ENCODE data around the gene CORO7.

CORO7 gene

DNA sequence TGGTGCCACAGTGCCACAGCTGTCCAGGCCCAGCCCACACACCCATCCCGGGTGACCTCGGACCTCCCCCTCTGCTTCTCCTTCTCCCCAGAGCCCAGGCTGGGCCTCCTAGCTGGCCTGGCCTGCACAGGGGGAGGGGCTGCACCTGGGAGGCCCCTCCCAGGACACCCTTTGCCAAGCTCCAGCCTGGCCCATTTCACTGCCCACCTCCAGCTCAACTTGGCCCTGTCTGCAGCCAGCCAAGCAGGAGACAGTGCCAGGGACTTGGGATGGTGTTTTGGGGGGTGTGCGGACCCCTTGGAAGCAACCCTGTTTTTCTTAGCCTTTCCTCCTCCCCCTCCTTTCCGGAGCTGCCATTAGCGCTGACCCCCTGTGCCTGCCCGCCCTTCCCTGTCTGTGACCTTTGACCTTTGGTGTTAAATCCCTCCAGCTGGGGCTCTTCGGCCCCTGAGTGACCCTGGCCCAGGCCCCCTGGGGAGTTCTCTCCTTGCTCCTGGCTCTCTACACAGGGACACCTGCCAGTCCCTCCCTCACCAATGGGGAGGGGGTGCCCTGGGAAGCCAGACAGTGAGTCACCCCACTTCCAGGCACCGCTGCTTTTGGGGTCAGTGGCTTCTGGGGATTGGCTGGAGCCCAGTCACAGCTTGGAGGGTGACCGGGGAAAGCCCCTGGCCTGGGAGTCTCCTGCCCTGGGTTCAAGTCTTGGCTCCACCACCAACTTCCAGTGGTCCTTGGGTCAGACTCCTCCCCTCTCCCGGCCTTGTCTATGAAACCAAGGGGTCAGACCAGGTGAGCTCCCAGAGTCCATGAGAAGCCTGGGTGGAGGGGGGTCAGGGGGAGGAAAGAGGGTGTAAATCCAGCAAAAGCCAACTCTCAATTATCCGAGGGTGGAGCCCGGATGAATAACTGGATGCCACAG lies 98.6 kb downstream of the CORO7 start:
- DNase-seq: no peak

GRCh38 chr16:4316864-4317531 lies 99.4 kb downstream of the CORO7 start:
- peak; percentile 79 to 86 for DNase-seq

DNA sequence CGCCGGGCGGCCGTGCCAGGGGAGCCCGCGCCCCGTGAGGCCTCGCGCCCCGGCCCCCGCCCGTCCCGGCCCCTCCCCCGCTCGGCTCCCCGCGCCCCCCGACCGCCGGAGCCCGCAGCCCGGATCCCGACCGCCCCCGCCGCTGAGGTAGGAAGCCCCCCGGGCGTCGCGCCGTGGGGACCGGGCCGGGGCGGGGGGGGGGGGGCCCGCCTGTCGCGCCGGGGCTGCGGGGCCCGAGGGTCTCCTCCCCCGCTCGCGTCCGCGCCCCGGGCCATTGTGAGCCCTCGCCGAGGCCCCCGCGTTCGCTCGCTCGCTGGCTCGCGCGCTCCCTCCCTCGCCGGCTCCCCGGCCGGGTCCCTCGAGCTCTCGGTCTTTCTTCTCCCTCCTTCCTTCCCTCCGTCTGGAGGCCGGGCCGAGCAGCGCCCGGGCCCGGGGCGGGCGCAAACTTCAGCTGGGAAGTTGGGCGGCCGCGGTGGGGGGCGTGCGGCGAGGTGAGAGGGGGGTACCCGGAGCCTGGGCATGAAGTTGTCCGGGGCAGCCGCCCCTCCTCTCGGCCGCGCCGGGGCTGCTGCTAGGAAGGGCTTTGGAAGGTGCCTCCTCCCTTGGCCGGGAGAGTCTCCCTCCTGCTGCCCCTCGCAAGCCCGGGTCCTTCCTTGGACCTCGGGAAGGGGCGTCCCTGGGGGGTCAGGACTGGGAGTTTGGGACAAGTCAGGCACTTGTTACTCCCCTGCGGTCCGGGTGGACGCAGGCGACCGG lies 100.1 kb downstream of the CORO7 start:
- no peak for DNase-seq

DNA sequence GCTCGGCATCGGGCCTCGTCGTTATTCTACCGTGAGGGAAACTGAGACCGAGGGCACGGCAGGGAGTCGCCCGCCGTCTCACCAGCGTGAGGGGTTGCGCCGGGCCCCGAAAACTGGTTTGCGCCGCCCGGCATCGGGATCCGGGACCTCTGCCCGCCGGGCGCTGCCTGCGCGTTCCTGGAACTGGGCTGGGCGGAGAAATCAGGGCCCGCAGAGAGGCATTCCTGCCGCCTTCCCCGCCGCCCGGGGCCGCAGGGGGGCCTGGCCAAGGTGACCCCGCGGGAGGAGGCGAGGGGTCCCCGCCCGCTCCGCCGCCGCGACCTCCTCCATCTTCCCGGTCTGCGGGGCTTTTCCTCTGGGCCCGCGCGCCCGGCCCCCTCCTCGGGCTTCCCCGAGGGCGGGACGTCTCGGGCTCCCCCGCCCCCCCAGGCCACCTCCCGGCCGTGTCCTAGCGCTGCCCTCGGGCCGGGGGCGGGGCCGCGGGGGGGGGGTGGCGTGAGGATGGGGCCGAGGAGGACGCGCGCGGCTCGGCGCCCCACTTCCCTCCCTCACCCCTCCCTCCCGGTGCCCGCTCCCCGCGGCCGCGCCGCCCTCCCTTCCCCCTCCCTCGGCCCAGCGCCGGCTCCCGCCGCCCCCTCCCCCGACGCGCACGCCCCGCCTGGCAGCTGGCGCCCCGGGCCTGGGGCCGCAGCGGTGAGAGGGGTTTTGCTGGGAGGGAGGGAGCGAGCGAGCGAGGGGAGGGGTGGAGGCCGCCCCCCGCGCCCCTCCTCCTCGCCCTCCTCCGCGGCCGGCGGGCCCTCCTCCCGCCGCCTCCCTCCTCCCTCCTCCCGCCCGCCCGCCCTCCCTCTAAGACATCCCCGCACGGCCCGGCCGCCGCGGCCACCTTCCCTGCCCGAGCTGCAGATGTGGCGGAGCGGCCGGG lies 100.9 kb downstream of the CORO7 start, which contains the start of gene GLIS2:
GLIS2 (plus strand) TSS at position 882 of the 922 bp plus-strand sequence. CDS start 16,214 bp downstream, outside the sequence.
- peak; percentile 35 to 63 for DNase-seq

GRCh38 chr16:4314532-4315185 lies 101.7 kb downstream of the CORO7 start:
- DNase-seq: no peak

- no peak for DNase-seq
Observed at GRCh38 chr16:4313563-4314531, 102.5 kb downstream of the CORO7 start.

- DNase-seq: peak; percentile 29 to 49
Observed at GRCh38 chr16:4309833-4310266, 106.5 kb downstream of the CORO7 start.

DNA sequence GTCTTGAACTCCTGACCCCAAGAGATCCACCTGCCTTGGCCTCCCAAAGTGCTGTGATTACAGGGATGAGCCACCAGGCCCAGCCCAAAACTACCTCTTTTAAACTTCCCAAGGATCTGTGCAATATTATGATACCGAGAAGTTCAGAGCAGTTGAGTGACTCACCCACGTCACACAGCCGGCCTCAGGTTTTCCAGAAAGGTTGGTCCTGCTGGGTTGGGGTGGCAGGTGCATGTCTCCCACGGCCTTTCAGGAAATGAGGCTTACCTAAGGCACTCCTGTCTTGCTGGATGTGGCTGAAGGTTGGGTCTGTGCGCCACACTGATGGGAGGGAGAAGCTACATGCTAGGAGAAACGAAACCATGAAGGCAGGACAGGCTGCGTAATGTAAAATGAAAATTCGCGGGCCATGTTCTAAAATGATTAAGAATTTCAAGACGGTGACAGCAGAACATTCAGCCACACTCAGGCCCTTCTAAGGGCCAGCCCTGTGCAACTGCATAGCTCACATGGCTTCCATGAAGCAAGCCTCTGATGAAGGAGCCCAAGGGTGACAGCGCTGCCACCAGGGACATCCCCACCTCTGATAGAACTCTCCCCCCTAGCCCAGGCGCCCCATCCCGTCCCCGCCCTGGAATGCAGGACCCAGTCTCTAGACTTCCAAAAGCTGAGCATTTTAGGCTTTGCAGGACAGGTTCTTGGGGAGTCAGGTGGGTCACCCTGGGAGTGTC lies 107.1 kb downstream of the CORO7 start:
- no peak for DNase-seq

DNA sequence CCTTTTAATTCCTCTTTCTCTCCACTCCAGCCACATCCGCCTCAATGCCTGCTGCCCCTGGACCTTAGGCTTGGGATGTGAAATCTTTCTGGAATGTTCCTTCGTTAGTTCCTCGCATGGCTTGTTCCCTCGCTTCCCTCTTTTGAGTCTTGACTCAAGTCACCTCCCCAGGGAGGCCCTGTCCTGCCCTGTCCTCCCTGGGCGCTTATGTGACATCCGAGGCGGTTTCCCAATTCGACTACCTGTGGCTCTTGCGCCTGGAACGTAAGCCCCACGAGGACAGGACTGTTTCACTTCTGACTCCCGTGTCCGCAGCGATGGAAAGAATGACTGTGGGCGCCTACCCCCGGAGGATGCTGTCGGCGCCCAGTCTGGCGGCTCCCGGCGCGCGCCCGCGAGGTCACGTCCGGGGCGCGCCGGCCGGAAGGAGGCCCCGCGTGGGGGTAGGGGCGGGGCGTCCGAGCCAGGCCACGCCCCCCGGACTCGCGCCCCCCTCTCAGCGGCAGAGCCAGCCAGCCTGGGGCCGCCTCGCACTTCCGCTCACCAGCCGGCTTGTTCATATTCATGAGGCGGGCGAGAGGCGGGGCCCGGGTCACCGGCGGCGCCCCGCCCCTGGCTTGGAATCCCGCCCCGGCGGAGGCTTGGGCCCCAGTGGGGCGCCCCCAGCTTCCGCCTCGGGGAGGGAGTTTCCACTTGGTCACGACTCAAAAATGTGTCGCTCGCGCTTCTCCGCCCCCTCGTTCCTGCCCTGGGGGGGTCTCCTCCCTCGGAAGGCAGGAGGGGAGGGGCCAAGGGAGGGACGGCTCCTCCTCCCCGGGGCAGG lies 109.0 kb downstream of the CORO7 start:
- peak; percentile 83 to 86 for DNase-seq

DNA sequence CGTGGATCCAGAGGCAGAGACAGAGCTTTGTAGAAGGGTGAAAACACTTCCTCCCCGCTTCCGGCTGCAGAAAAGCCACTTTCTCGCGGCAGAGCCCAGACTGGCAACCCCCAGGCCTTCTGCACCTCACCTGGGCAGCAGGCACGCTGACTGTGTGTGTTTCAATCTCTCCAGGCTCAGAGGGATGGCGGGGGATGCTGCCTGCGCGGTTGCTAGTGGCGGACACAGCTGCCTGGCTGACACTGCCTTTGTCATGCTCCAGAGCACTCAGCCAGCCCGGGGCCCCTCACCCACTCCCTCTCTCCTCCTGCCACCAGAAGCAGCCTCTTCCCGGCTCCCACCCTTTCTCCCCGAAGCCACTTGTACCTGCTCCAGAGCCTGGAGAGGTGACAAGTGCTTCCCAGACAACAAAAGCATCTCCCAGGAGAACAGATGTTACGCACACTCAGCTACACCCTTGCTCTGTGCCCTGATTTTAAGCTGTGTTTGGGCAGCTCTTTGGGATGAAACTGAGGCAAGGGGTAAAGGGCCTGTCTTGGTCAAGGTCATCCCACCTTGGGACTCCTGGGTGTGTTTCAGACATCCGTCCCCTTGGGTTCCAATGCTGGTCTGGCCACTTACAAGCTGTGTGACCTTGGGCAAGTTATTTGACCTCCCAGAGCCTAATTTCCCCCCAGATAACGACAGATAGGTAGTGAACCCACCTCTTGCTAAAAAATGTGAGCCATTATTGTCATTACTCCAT lies 109.8 kb downstream of the CORO7 start:
- DNase-seq: peak; percentile 42 to 45
